ENCODE measurements around the gene TNNC1. TPM values are rescaled to one million over a fixed set of nuclear protein-coding genes. Genes with fewer than 3 reads are reported as not detected.

TNNC1 gene
- total RNA-seq, 2 donors from 2014 or later: 10.8 to 14.4 TPM

GRCh38 chr3:52490035-52490938, 36.4 kb upstream of the TNNC1 start:
- no peaks in the 10 kb centered on the region for H3K36me3 Mint-ChIP-seq (ENCODE audit: insufficient read depth in 2 of 2)
- no peaks in the 10 kb centered on the region for H3K27me3 Mint-ChIP-seq (ENCODE audit: low read depth)
- no peak overlapping the region for H3K27ac Mint-ChIP-seq

GRCh38 chr3:52489453-52489852, 35.6 kb upstream of the TNNC1 start:
- no peak for ATAC-seq (replicated peaks in 1 of 2)
- peaks cover 2% of the 10 kb centered on the region for H3K4me1 Mint-ChIP-seq (ENCODE audit: low read depth)
- no peak overlapping the region for H3K27ac Mint-ChIP-seq
- DNase-seq: no peak
- no peaks in the 10 kb centered on the region for H3K36me3 Mint-ChIP-seq (ENCODE audit: insufficient read depth in 2 of 2)
- no peak overlapping the region for H3K4me3 Mint-ChIP-seq
- no peaks in the 10 kb centered on the region for H3K9me3 Mint-ChIP-seq
- H3K27me3 Mint-ChIP-seq (ENCODE audit: low read depth): no peaks in the 10 kb centered on the region

More at GRCh38 chr3:52490035-52490938, 36.4 kb upstream of the TNNC1 start:
- Mint-ChIP-seq H3K9me3 (no peaks in the 10 kb centered on the region), H3K4me1 (ENCODE audit: low read depth) (peaks cover 5% of the 10 kb centered on the region), H3K4me3 (no peak overlapping the region)
- DNase-seq (no peak), ATAC-seq (replicated peaks in 1 of 2) (no peak)

GRCh38 chr3:52488746-52489145, 34.9 kb upstream of the TNNC1 start:
- H3K27ac Mint-ChIP-seq: no peak overlapping the region
- ATAC-seq (replicated peaks in 1 of 2) (no peak), DNase-seq (no peak)
- no peaks in the 10 kb centered on the region for H3K36me3 Mint-ChIP-seq (ENCODE audit: insufficient read depth in 2 of 2)
- no peaks in the 10 kb centered on the region for H3K4me1 Mint-ChIP-seq (ENCODE audit: low read depth)
- H3K4me3 Mint-ChIP-seq: no peak overlapping the region
- H3K27me3 Mint-ChIP-seq (ENCODE audit: low read depth): no peaks in the 10 kb centered on the region
- H3K9me3 Mint-ChIP-seq: no peaks in the 10 kb centered on the region

GRCh38 chr3:52487788-52488691, 34.2 kb upstream of the TNNC1 start:
- Mint-ChIP-seq H3K36me3 (ENCODE audit: insufficient read depth in 2 of 2) (no peaks in the 10 kb centered on the region), H3K27ac (no peak overlapping the region), H3K27me3 (ENCODE audit: low read depth) (no peaks in the 10 kb centered on the region), H3K4me1 (ENCODE audit: low read depth) (no peaks in the 10 kb centered on the region), H3K4me3 (no peak overlapping the region), H3K9me3 (no peaks in the 10 kb centered on the region)
- DNase-seq (no peak), ATAC-seq (replicated peaks in 1 of 2) (no peak)

- no peak overlapping the region for H3K27ac Mint-ChIP-seq
- no peak for ATAC-seq (replicated peaks in 1 of 2)
- no peaks in the 10 kb centered on the region for H3K36me3 Mint-ChIP-seq (ENCODE audit: insufficient read depth in 2 of 2)
- H3K27me3 Mint-ChIP-seq (ENCODE audit: low read depth): no peaks in the 10 kb centered on the region
- DNase-seq: no peak
- H3K4me3 Mint-ChIP-seq: no peak overlapping the region
- H3K9me3 Mint-ChIP-seq: no peaks in the 10 kb centered on the region
- H3K4me1 Mint-ChIP-seq (ENCODE audit: low read depth): no peaks in the 10 kb centered on the region
Observed at GRCh38 chr3:52487050-52487787, 33.4 kb upstream of the TNNC1 start.

- Mint-ChIP-seq H3K9me3 (no peaks in the 10 kb centered on the region), H3K27ac (peak overlapping the region; percentile 23), H3K4me1 (ENCODE audit: low read depth) (no peaks in the 10 kb centered on the region), H3K36me3 (ENCODE audit: insufficient read depth in 2 of 2) (no peaks in the 10 kb centered on the region), H3K27me3 (ENCODE audit: low read depth) (no peaks in the 10 kb centered on the region), H3K4me3 (no peak overlapping the region)
- ATAC-seq (replicated peaks in 1 of 2) (no peak), DNase-seq (no peak)
Observed at GRCh38 chr3:52484680-52485461, 31.0 kb upstream of the TNNC1 start.

- DNase-seq (no peak), ATAC-seq (replicated peaks in 1 of 2) (no peak)
- Mint-ChIP-seq H3K4me3 (no peak overlapping the region), H3K27ac (no peak overlapping the region), H3K36me3 (ENCODE audit: insufficient read depth in 2 of 2) (peaks cover 0 to 2% of the 10 kb centered on the region in 2 donors), H3K4me1 (ENCODE audit: low read depth) (no peaks in the 10 kb centered on the region), H3K9me3 (no peaks in the 10 kb centered on the region), H3K27me3 (ENCODE audit: low read depth) (no peaks in the 10 kb centered on the region)
Observed at GRCh38 chr3:52483577-52484381, 29.9 kb upstream of the TNNC1 start.

GRCh38 chr3:52483081-52483480, 29.2 kb upstream of the TNNC1 start:
- no peak overlapping the region for H3K27ac Mint-ChIP-seq
- H3K36me3 Mint-ChIP-seq (ENCODE audit: insufficient read depth in 2 of 2): peaks cover 0 to 2% of the 10 kb centered on the region in 2 donors
- DNase-seq: no peak

GRCh38 chr3:52481819-52482521, 28.1 kb upstream of the TNNC1 start:
- H3K4me3 Mint-ChIP-seq: no peak overlapping the region
- peak in 1 of 2 donors; percentile 10 for DNase-seq
- peaks cover 0 to 4% of the 10 kb centered on the region in 2 donors for H3K36me3 Mint-ChIP-seq (ENCODE audit: insufficient read depth in 2 of 2)
- H3K9me3 Mint-ChIP-seq: no peaks in the 10 kb centered on the region
- no peak overlapping the region for H3K27ac Mint-ChIP-seq
- ATAC-seq (replicated peaks in 1 of 2): no peak
- H3K27me3 Mint-ChIP-seq (ENCODE audit: low read depth): no peaks in the 10 kb centered on the region
- H3K4me1 Mint-ChIP-seq (ENCODE audit: low read depth): no peaks in the 10 kb centered on the region

More at GRCh38 chr3:52483081-52483480, 29.2 kb upstream of the TNNC1 start:
- Mint-ChIP-seq H3K4me1 (ENCODE audit: low read depth) (no peaks in the 10 kb centered on the region), H3K4me3 (no peak overlapping the region), H3K9me3 (no peaks in the 10 kb centered on the region), H3K27me3 (ENCODE audit: low read depth) (no peaks in the 10 kb centered on the region)
- ATAC-seq (replicated peaks in 1 of 2): no peak

- no peak for DNase-seq
- H3K4me1 Mint-ChIP-seq (ENCODE audit: low read depth): no peaks in the 10 kb centered on the region
- no peak for ATAC-seq (replicated peaks in 1 of 2)
- no peak overlapping the region for H3K4me3 Mint-ChIP-seq
- no peaks in the 10 kb centered on the region for H3K9me3 Mint-ChIP-seq
- H3K27me3 Mint-ChIP-seq (ENCODE audit: low read depth): no peaks in the 10 kb centered on the region
- peaks cover 0 to 4% of the 10 kb centered on the region in 2 donors for H3K36me3 Mint-ChIP-seq (ENCODE audit: insufficient read depth in 2 of 2)
- H3K27ac Mint-ChIP-seq: no peak overlapping the region
Observed at GRCh38 chr3:52480768-52481715, 27.2 kb upstream of the TNNC1 start.
